Left lung (tissue), 10 donors: ENCODE data around the gene RAB11FIP4. TPM values are rescaled to one million over a fixed set of nuclear protein-coding genes. Genes with fewer than 3 reads are reported as not detected.

ENCODE experiments used
- ATAC-seq: fragments of 200-7000 bp; cut with Tn5 transposase; one replicate; pipeline ENCODE4 v1.9.1; 2020; ENCODE audit warnings: moderate library complexity
- DNase-seq, 4 donors: peaks; one replicate each; pipeline ENCODE4 v3.0.0-alpha.2; 2013 to 2020
- H3K27ac ChIP-seq, 2 donors: fragments of 200-600 bp; sonication (generic) in 1 of 2; one replicate each; pipeline versions ENCODE4 v1.5.0 to v1.8.0; 2020 to 2021
- H3K27me3 ChIP-seq, 2 donors: fragments of 200-600 bp; sonication (generic) in 1 of 2; one replicate each; pipeline versions ENCODE4 v1.5.0 to v1.8.0; 2020 to 2021
- H3K36me3 ChIP-seq, 2 donors: fragments of 200-600 bp; sonication (generic) in 1 of 2; one replicate each; pipeline versions ENCODE4 v1.5.0 to v1.8.0; 2020 to 2021
- H3K4me1 ChIP-seq, 2 donors: fragments of 200-600 bp; one replicate each; pipeline ENCODE4 v1.8.0; 2021
- H3K4me3 ChIP-seq, 2 donors: fragments of 200-600 bp; sonication (generic) in 1 of 2; one replicate each; pipeline versions ENCODE4 v1.5.0 to v1.8.0; 2020 to 2021; ENCODE audit warnings: mild to moderate bottlenecking in 1 of 2
- H3K9me3 ChIP-seq, 2 donors: fragments of 200-600 bp; sonication (generic) in 1 of 2; one replicate each; pipeline versions ENCODE4 v1.5.0 to v1.8.0; 2020 to 2021
- intact Hi-C, 2 donors: fragments of 100-400 bp; cut with DNase I; formaldehyde crosslinking; loops; one replicate each; pipeline versions ENCODE4 v1.11.2 to v1.14.2; 2022
- polyA plus RNA-seq, 6 donors: library from polyadenylated mRNA; unstranded; fragments of 120-200 nt; gene quantifications; one replicate each; pipeline ENCODE4 v1.2.1, GENCODE V29; 2013; ENCODE audit not compliant: insufficient read length in 6 of 6
- total RNA-seq, 2 donors: library from RNA; stranded (reverse); fragmentation: NEBNext Ultra II Directional; extraction: Animal tissue kit (Norgen Biotek cat#: 25700); gene quantifications; one replicate each; pipeline ENCODE4 v1.2.1, GENCODE V29; 2021
- TF ChIP-seq, protein P1 (sequence below), 2 donors: fragments of 200-600 bp; sonication (generic) in 1 of 2; IDR thresholded peaks; one replicate each; pipeline versions ENCODE4 v1.5.0 to v1.8.0; 2021; ENCODE audit warnings: antibody characterized with exemption in 2 of 2
- donor health status: DM: no; HTN: yes; CAD: no.
- donor health status: DM: no; HTN: no; CAD: no.

RAB11FIP4 gene
- total and polyA plus RNA-seq, 8 donors: 7.2 to 19.9 (median 8.2) TPM

DNA sequence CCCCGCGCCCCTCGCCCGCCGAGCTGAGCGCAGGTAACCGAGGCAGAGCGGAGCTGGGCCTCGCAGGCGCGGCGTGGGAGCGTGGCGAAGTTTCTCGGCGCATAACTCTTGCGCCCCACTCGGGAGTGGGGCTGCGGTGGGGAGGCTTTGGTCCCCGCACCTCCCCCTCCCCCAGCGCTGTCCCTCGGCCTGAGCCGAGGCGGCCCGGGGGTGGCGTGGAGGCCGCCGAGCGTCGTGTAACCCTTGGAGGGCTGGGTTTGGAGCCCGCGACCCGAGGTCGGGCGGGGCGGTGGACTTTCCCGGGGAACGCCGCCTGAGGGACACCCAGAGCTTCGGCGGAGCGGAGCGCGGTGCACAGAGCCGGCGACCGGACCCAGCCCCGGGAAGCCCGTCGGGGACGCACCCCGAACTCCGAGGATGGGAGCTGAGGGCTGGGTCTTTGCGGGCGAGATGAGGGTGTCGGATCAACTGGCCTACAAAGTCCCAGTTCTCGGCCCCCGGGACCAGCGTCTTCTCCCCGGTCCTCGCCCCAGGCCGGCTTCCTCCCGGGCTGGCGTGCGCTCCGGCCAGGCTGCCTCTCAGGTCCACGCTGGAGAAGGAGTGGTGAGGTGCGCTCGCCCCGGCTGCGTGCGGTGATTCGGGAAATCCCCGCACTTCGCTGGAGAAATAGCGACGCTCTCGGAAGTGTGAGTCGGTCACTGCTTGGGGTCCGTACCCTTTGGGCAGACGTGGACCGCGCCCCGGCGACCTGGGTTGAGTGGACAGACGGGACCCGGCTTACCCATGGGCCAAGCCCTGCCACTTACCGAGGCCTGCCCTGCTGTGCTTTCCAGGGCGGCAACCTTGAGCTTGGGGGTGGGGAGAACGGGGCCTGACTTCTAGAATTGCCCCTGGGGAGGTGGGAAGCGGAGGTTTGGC is 168.4 kb downstream of the RAB11FIP4 start:
- H3K36me3 ChIP-seq: no peaks in the 10 kb centered on the region
- no peaks in the 10 kb centered on the region for H3K9me3 ChIP-seq
- DNase-seq: peak in 1 of 4 donors; percentile 84
- intact Hi-C loops: loop anchor here (10.0 kb wide), 1 partner anchor 285 kb away; no protein-coding TSS in a partner anchor
- ATAC-seq: peak; percentile 9
- H3K4me1 ChIP-seq: peaks cover 9 to 55% of the 10 kb centered on the region in 2 donors
- TF ChIP-seq, protein P1, sequence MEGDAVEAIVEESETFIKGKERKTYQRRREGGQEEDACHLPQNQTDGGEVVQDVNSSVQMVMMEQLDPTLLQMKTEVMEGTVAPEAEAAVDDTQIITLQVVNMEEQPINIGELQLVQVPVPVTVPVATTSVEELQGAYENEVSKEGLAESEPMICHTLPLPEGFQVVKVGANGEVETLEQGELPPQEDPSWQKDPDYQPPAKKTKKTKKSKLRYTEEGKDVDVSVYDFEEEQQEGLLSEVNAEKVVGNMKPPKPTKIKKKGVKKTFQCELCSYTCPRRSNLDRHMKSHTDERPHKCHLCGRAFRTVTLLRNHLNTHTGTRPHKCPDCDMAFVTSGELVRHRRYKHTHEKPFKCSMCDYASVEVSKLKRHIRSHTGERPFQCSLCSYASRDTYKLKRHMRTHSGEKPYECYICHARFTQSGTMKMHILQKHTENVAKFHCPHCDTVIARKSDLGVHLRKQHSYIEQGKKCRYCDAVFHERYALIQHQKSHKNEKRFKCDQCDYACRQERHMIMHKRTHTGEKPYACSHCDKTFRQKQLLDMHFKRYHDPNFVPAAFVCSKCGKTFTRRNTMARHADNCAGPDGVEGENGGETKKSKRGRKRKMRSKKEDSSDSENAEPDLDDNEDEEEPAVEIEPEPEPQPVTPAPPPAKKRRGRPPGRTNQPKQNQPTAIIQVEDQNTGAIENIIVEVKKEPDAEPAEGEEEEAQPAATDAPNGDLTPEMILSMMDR (IDR thresholded peaks at IDR 0.05): no peak
- H3K4me3 ChIP-seq: peak overlapping the region; percentile 64 to 65
- H3K27ac ChIP-seq: peak overlapping the region; percentile 83 to 90
- H3K27me3 ChIP-seq: peaks cover 0 to 13% of the 10 kb centered on the region in 2 donors

DNA sequence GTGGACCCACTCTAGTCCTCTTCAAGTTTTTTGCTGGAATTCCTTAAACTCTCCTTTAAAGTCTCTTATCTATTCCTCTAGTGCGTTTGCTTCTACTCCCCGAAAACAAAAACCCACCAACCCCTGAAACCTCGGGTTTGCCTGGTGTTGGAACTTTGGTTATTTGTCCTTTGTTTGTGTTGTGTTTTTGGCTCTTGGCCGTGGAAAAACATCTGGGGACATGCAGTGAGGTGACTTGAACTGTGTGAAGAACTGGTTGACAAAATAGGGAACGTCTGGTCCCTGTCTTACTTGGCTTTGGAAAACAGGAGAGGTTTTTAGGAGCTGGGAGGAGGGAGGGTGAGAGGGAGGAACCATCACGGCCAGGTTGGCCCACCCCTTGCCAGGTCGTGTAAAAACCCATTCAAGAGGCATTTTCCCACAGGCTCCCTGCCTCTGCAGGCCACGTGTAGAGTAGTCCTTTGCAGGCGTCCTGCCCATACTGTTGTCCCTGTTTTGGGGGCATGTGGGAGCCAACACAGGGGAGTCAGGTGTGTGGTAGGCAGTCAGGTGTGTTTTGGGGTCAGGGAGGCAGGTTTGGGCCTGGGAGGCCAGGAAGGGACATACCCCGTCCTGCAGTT is 169.3 kb downstream of the RAB11FIP4 start:
- peak overlapping the region; percentile 83 to 90 for H3K27ac ChIP-seq
- ATAC-seq: no peak
- intact Hi-C loops: no loop called here
- peaks cover 16 to 63% of the 10 kb centered on the region in 2 donors for H3K4me1 ChIP-seq
- H3K27me3 ChIP-seq: peaks cover 0 to 13% of the 10 kb centered on the region in 2 donors
- H3K4me3 ChIP-seq: peak overlapping the region in 1 of 2 donors; percentile 65
- TF ChIP-seq, protein P1 (IDR thresholded peaks at IDR 0.05): no peak
- no peak for DNase-seq
- H3K9me3 ChIP-seq: no peaks in the 10 kb centered on the region
- no peaks in the 10 kb centered on the region for H3K36me3 ChIP-seq

DNA sequence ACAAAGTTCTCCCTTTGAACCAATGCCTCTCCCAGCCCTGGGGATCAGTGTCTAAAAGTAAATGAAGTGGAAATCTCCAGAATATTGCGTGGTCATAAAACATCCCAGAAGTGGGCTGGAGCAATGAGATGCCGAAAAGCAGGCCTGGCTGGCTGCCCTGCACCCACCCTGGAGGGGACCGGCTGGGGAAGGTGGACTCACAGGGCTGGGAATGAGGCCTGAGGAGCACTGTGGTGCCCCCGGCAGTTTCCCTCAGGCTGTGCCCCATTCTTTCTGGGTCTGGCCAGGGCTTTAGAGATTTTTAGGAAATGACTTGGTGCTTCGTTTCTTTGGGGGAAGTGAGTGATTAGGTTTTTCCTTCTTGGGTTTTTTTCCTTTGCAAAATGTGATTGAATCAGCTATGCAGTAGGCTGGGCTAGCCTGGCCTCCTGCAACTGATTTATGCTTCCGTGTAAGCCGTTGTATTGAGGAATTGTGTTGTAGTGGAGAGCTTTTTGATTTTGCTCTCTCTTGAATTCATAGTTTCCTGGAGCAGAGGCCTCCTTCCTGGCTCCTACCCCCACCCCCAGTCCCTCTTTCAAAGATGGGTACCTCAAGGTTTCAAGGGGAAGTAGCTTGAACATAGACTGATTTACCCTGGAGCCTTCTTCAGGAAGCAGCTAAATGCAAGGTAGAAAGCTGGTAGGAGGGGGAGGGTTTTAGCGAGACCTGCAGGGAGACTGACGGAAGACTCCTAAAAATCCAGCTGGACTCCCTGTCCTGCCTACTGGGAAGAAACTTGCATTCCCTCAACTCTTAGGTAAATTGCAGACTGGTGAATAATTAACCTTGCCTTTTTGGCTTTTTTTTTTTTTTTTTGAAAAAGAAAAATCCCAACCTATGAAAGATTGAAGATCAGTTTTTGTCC is 170.2 kb downstream of the RAB11FIP4 start:
- TF ChIP-seq, protein P1 (IDR thresholded peaks at IDR 0.05): no peak
- H3K4me1 ChIP-seq: peaks cover 16 to 67% of the 10 kb centered on the region in 2 donors
- H3K36me3 ChIP-seq: no peaks in the 10 kb centered on the region
- intact Hi-C loops: no loop called here
- ATAC-seq (no peak), DNase-seq (no peak)
- no peaks in the 10 kb centered on the region for H3K9me3 ChIP-seq
- peak overlapping the region; percentile 66 to 90 for H3K27ac ChIP-seq
- peaks cover 0 to 13% of the 10 kb centered on the region in 2 donors for H3K27me3 ChIP-seq
- peak overlapping the region in 1 of 2 donors; percentile 65 for H3K4me3 ChIP-seq

DNA sequence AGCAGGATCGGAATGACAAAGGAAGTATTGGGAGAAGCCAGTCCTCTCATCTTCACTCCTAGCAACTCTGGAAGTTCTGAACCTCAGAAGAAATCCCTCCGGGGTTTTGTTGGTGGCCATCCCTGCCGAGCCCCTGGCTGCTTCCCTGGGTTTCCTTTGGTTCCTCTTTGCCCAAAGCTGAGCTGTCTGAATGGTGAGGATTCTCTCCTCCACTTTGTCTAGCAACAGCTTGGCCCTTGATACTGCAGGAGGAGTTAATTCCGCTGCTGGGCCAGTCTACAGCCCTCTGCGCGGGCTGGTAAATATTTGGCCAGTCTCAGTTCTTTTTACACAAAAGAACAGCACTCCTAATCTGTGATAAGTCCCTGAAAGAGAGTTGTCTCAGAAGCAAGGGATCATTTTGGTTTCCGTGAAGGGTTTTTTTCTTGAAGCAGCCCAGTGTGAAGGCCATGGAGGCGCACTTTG is 170.9 kb downstream of the RAB11FIP4 start:
- Histone ChIP-seq H3K4me1 (peaks cover 16 to 70% of the 10 kb centered on the region in 2 donors), H3K27me3 (peaks cover 0 to 13% of the 10 kb centered on the region in 2 donors), H3K27ac (peak overlapping the region in 1 of 2 donors; percentile 90), H3K36me3 (no peaks in the 10 kb centered on the region), H3K9me3 (no peaks in the 10 kb centered on the region), H3K4me3 (no peak overlapping the region)
- intact Hi-C loops: no loop called here
- no peak for ATAC-seq
- TF ChIP-seq, protein P1 (IDR thresholded peaks at IDR 0.05): no peak
- DNase-seq: no peak
